GM23338 (cell line): Measurements from ENCODE around the gene DAGLA.

ENCODE experiments used
- CREB1 ChIP-seq: fragments of 250-450 bp; sonication (Bioruptor Pico); IDR thresholded peaks from 2 replicates; pipeline ENCODE4 v1.5.0; 2020; ENCODE audit warnings: low read depth, mild to moderate bottlenecking, moderate library complexity
- ETS1 ChIP-seq: IDR thresholded peaks from 2 replicates; pipeline ENCODE4 v1.6.1; 2016; ENCODE audit warnings: antibody characterized with exemption
- EZH2 ChIP-seq: fragments of 200-600 bp; sonication (generic); IDR thresholded peaks from one replicate; pipeline ENCODE4 v1.8.0; 2017; ENCODE audit warnings: antibody characterized with exemption, mild to moderate bottlenecking, low read depth; ENCODE audit not compliant: unreplicated experiment
- EZH2phosphoT487 ChIP-seq: fragments of 200-600 bp; sonication (generic); IDR thresholded peaks from one replicate; pipeline ENCODE4 v1.8.1; 2018; ENCODE audit warnings: antibody characterized with exemption; ENCODE audit not compliant: unreplicated experiment
- JUNB ChIP-seq: IDR thresholded peaks from one replicate; pipeline ENCODE4 v1.6.1; 2016; ENCODE audit warnings: antibody characterized with exemption; ENCODE audit not compliant: unreplicated experiment
- NANOG ChIP-seq: IDR thresholded peaks from 2 replicates; pipeline ENCODE4 v1.6.1; 2016; ENCODE audit warnings: antibody characterized with exemption, borderline replicate concordance
- POLR2AphosphoS5 ChIP-seq: IDR thresholded peaks from 2 replicates; pipeline ENCODE4 v1.6.1; 2016; ENCODE audit warnings: antibody characterized with exemption, low read depth
- REST ChIP-seq: IDR thresholded peaks from one replicate; pipeline ENCODE4 v1.6.1; 2018; ENCODE audit warnings: antibody characterized with exemption; ENCODE audit not compliant: unreplicated experiment
- ZNF462 ChIP-seq: fragments of 250-450 bp; sonication (Bioruptor Pico); IDR thresholded peaks from 2 replicates; pipeline ENCODE4 v1.5.0; 2020; ENCODE audit warnings: mild to moderate bottlenecking, moderate library complexity
- TF ChIP-seq, protein P1 (sequence below), 2 experiments: fragments of 200-600 bp in 1 of 2; sonication (generic) in 1 of 2; conservative IDR thresholded peaks; 2 replicates each; pipeline versions ENCODE4 v1.5.1 to v1.6.1; 2016 to 2017; ENCODE audit warnings: antibody characterized with exemption in 2 of 2, low read depth in 2 of 2, mild to moderate bottlenecking in 2 of 2, moderate library complexity in 1 of 2

DNA sequence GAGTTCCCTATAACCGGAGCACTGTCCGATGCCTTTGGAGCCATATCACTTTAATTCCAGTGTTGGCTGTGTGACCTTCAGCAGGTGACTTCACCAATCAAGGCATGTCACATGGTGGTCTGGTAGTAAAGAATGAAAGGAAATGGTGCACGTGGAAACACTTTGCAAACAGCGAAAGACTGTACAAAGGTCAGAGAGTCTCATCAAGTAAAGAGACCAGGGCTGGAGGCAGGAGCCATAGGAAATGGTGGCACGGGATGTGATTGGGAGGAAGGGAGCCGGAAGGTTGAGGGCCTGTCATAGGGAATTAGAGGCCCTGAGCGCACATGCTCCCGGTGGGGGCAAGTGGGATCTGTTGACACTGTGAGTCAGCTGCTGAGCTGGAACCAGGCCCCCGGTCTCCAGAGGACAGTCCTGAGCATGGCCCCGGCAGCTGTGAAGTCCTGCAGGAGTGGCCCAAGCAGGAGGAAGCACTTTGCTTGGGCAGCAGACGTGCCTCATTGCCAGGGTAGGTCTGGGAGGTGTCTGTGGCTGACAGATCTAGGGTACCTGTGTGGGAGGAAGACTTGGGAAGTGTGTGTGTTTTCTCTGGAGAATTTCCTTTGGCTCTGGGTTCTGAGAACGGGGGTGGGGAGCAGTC, 2.0 kb downstream of the DAGLA start:
- TF ChIP-seq, protein P1, sequence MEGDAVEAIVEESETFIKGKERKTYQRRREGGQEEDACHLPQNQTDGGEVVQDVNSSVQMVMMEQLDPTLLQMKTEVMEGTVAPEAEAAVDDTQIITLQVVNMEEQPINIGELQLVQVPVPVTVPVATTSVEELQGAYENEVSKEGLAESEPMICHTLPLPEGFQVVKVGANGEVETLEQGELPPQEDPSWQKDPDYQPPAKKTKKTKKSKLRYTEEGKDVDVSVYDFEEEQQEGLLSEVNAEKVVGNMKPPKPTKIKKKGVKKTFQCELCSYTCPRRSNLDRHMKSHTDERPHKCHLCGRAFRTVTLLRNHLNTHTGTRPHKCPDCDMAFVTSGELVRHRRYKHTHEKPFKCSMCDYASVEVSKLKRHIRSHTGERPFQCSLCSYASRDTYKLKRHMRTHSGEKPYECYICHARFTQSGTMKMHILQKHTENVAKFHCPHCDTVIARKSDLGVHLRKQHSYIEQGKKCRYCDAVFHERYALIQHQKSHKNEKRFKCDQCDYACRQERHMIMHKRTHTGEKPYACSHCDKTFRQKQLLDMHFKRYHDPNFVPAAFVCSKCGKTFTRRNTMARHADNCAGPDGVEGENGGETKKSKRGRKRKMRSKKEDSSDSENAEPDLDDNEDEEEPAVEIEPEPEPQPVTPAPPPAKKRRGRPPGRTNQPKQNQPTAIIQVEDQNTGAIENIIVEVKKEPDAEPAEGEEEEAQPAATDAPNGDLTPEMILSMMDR (conservative IDR thresholded peaks at IDR 0.05; ENCODE audit: low read depth in 2 of 2), result no peak
- no peak for TF ChIP-seq EZH2phosphoT487
- no peak for TF ChIP-seq POLR2AphosphoS5
- no peak for TF ChIP-seq NANOG
- no peak for TF ChIP-seq EZH2
- TF ChIP-seq CREB1 (CRISPR knock-in tag), result no peak
- no peak for TF ChIP-seq REST
- no peak for TF ChIP-seq JUNB
- no peak for TF ChIP-seq ZNF462 (CRISPR knock-in tag)
- TF ChIP-seq ETS1, result no peak
